ENCODE measurements around the gene MYMK. TPM values are rescaled to one million over a fixed set of nuclear protein-coding genes. Genes with fewer than 3 reads are reported as not detected.

Gene MYMK
- total RNA-seq, 4 donors from 2014 or later, result not detected

DNA sequence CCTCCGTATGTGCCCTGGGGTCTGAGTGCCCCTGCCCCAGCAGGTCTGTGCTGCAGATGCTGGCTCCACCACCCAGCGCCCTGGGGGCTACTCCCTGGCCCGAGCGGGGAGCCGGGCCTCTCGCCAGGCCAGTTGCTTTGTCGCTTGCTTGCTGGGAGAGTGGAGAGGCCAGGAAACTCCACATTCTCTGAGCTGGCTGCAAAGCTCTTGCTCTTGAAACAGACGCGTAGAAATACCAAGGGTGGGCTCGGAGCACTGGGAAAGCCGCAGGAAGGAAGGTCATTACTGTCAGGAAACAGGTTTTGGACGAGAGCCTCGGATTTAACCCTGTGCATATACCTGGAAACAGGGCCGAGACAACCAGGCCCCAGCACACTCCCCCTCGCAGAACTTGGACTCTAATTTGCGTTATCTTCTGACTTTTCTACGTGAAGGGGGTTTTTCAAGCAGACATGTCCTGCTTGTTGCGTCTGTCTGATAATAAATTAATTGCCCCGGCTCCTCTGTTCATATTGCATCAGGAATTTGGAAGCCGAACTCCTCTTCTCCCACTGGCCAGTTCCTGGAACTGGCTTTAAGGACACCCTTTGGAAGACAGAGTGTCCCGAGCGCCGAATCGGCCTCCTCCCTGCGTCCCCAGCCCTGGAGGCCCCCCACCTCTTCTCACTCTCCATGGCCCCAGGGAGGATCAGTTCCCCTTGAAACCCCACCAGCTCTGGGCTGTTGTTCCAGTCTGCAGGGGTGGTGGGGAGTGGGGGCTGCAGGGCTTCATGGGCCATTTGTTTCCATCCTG is 20.9 kb upstream of the MYMK start:
- no peak overlapping the region for H3K4me3 ChIP-seq
- peak in 1 of 2 donors; percentile 61 for DNase-seq
- intact Hi-C loops (cut with DNase I; ENCODE audit: low total_unique reads), result no loop called here
- no peaks in the 10 kb centered on the region for H3K4me1 ChIP-seq
- no peaks in the 10 kb centered on the region for H3K9me3 ChIP-seq
- no peak for TF ChIP-seq POLR2A (IDR thresholded peaks at IDR 0.05)
- TF ChIP-seq, protein P1, sequence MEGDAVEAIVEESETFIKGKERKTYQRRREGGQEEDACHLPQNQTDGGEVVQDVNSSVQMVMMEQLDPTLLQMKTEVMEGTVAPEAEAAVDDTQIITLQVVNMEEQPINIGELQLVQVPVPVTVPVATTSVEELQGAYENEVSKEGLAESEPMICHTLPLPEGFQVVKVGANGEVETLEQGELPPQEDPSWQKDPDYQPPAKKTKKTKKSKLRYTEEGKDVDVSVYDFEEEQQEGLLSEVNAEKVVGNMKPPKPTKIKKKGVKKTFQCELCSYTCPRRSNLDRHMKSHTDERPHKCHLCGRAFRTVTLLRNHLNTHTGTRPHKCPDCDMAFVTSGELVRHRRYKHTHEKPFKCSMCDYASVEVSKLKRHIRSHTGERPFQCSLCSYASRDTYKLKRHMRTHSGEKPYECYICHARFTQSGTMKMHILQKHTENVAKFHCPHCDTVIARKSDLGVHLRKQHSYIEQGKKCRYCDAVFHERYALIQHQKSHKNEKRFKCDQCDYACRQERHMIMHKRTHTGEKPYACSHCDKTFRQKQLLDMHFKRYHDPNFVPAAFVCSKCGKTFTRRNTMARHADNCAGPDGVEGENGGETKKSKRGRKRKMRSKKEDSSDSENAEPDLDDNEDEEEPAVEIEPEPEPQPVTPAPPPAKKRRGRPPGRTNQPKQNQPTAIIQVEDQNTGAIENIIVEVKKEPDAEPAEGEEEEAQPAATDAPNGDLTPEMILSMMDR (IDR thresholded peaks at IDR 0.05), result no peak
- H3K27me3 ChIP-seq, result no peaks in the 10 kb centered on the region
- H3K27ac ChIP-seq, result peak overlapping the region in 1 of 2 donors; percentile 53
- H3K36me3 ChIP-seq, result no peaks in the 10 kb centered on the region

DNA sequence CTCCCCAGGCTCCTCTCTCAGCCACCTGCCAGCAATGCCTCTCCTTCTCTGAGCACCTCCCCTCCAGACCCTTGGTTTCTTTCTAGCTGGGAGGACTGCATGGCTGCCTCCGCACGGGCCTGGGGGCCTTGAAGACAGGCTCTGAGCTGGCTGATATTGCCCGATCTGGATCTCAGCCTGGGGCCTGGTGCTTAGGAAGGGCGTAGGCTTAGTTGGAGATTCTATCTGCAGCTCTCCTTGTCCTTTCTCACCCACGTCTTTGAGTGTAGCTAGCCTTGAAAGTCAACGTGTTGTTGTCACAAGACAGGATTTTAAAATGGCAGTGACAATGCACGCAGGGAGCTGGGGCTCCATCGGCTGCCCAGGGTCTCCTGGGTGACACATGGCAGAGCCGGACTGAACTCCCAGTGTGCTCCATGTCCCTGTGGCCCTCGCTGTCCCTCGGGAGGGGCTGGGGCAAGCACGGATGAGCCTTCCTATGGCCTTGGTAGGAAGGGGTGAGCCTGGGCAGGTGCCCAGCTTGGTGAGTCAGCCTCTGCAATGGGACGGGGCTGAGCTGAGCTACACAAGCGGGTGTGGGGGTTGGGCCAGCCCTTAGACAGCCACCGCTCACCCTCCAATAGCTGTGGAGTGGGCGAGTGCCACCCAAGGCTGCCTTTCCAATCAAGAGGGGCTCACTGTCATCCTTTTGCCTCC is 19.2 kb upstream of the MYMK start:
- Histone ChIP-seq H3K9me3 (no peaks in the 10 kb centered on the region), H3K4me3 (no peak overlapping the region), H3K27me3 (no peaks in the 10 kb centered on the region), H3K4me1 (no peaks in the 10 kb centered on the region), H3K27ac (no peak overlapping the region), H3K36me3 (no peaks in the 10 kb centered on the region)
- intact Hi-C loops (cut with DNase I; ENCODE audit: low total_unique reads), result no loop called here
- TF ChIP-seq, protein P1 (IDR thresholded peaks at IDR 0.05), result no peak
- no peak for TF ChIP-seq POLR2A (IDR thresholded peaks at IDR 0.05)
- DNase-seq, result no peak

DNA sequence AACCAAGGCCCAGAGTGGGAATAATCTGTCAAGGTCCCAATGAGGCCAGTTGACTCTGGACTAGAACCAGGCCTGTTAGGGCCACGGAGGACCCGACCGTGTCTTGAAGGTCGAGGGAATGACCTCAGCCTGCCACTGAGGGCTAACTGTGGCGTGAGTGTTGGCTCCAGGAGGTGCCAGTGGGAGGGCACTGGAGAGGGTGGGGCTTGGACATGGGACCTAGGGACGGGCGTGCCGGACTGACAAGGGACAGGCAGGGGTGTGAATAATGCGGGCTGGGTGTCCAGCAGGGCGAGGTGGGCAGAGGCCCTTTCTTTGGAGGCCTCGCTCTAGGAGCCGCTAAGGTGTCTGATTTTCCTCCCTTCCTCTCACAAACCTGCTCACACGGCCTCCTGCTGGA is 17.2 kb upstream of the MYMK start:
- Histone ChIP-seq H3K27ac (no peak overlapping the region), H3K9me3 (no peaks in the 10 kb centered on the region), H3K36me3 (no peaks in the 10 kb centered on the region), H3K4me1 (no peaks in the 10 kb centered on the region), H3K27me3 (no peaks in the 10 kb centered on the region), H3K4me3 (no peak overlapping the region)
- intact Hi-C loops (cut with DNase I; ENCODE audit: low total_unique reads), result no loop called here
- no peak for TF ChIP-seq POLR2A (IDR thresholded peaks at IDR 0.05)
- TF ChIP-seq, protein P1 (IDR thresholded peaks at IDR 0.05), result no peak
- no peak for DNase-seq

DNA sequence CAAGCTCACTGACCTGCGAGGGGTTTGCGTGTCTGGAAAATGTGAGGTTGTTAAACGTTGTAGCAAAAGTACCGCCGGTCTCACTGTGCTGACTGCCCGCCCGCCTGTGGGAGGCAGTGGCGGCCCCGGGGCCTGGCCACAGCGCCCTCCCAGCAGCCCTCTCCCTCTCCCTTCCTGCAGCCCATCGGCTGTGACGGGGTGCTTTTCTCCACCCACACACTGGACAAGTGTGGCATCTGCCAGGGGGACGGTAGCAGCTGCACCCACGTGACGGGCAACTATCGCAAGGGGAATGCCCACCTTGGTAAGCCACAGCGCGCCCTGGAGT is 15.9 kb upstream of the MYMK start:
- Histone ChIP-seq H3K27ac (no peak overlapping the region), H3K4me3 (no peak overlapping the region), H3K36me3 (no peaks in the 10 kb centered on the region), H3K4me1 (no peaks in the 10 kb centered on the region), H3K27me3 (no peaks in the 10 kb centered on the region), H3K9me3 (no peaks in the 10 kb centered on the region)
- DNase-seq, result no peak
- intact Hi-C loops (cut with DNase I; ENCODE audit: low total_unique reads), result no loop called here
- no peak for TF ChIP-seq POLR2A (IDR thresholded peaks at IDR 0.05)
- TF ChIP-seq, protein P1 (IDR thresholded peaks at IDR 0.05), result no peak

DNA sequence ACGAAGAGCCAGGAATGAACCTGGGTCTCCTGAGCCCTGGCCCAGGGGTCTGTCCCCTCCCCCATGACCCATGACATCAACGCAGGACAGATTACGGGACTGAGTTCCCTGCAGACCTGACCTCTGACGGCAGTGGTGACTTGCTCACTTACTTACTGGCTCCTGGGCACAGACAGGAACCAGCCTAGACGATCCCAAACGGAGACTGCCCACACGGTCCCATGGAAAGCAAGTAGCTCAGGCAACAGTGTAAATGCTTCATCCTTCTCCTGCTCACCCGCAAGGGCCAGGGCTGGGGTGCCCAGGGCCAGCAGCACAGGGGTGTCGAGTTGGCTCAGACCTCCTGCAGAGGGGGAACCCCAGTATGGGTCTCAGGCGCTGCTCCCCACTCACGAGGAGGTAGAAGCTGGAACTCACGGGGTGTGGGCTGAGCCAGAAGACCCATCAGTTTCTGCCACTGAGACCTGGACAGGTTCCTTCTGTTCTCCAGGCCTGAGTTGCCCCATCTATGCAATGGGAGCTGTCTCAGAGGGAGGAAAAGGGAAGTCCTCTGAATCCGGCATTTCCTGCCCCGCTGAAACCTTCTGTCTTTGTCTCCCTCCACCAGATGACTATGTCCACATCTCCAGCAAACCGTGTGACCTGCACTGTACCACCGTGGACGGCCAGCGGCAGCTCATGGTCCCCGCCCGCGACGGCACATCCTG is 15.4 kb upstream of the MYMK start:
- H3K4me3 ChIP-seq, result no peak overlapping the region
- DNase-seq, result no peak
- peak overlapping the region in 1 of 2 donors; percentile 20 for H3K27ac ChIP-seq
- TF ChIP-seq, protein P1 (IDR thresholded peaks at IDR 0.05), result no peak
- TF ChIP-seq POLR2A (IDR thresholded peaks at IDR 0.05), result no peak
- no peaks in the 10 kb centered on the region for H3K9me3 ChIP-seq
- H3K4me1 ChIP-seq, result peaks cover 0 to 2% of the 10 kb centered on the region in 2 donors
- no peaks in the 10 kb centered on the region for H3K27me3 ChIP-seq
- intact Hi-C loops (cut with DNase I; ENCODE audit: low total_unique reads), result no loop called here
- no peaks in the 10 kb centered on the region for H3K36me3 ChIP-seq

All from uterus (tissue), 4 donors.